DMS53 (cell line): ENCODE data around the gene TMEM240.
"Not testable (repeated sequence)": the region's sequence is repeated elsewhere in the genome, so short reads cannot be mapped to it uniquely, and the experiment has no call there.

Source experiments
- DNase-seq: peaks from one replicate; lab custom pipeline; 2025; lab: John Stamatoyannopoulos, UW

Gene TMEM240

GRCh38 chr1:1557688-1558087, 17.3 kb upstream of the TMEM240 start:
- not testable (repeated sequence) for DNase-seq

GRCh38 chr1:1556961-1557360, 16.5 kb upstream of the TMEM240 start:
- DNase-seq, result not testable (repeated sequence)

GRCh38 chr1:1556505-1556904, 16.1 kb upstream of the TMEM240 start:
- DNase-seq, result no peak

- DNase-seq, result peak; percentile 39
These were observed 14.8 kb upstream of the TMEM240 start for GRCh38 chr1:1554926-1555915.

GRCh38 chr1:1554550-1554925, 14.1 kb upstream of the TMEM240 start:
- DNase-seq, result no peak

GRCh38 chr1:1553821-1554494, 13.5 kb upstream of the TMEM240 start:
- DNase-seq, result no peak

- DNase-seq, result no peak
These were observed 11.8 kb upstream of the TMEM240 start for GRCh38 chr1:1552263-1552639.

GRCh38 chr1:1551524-1552262, 11.3 kb upstream of the TMEM240 start:
- DNase-seq, result no peak

- peak; percentile 36 for DNase-seq
These were observed 10.4 kb upstream of the TMEM240 start for GRCh38 chr1:1550591-1551432.

- DNase-seq, result no peak
These were observed 9.7 kb upstream of the TMEM240 start for GRCh38 chr1:1550087-1550486.

GRCh38 chr1:1548591-1548990, 8.2 kb upstream of the TMEM240 start:
- DNase-seq, result no peak

GRCh38 chr1:1547476-1547875, 7.1 kb upstream of the TMEM240 start:
- DNase-seq, result no peak

- DNase-seq, result no peak
These were observed 6.6 kb upstream of the TMEM240 start for GRCh38 chr1:1547011-1547410.

- no peak for DNase-seq
These were observed 5.7 kb upstream of the TMEM240 start for GRCh38 chr1:1545946-1546737.

GRCh38 chr1:1544544-1544943, 4.1 kb upstream of the TMEM240 start:
- DNase-seq, result no peak

- no peak for DNase-seq
These were observed 3.3 kb upstream of the TMEM240 start for GRCh38 chr1:1543706-1544099.

- no peak for DNase-seq
These were observed 2.6 kb upstream of the TMEM240 start for GRCh38 chr1:1542766-1543705.

- no peak for DNase-seq
These were observed 1.7 kb upstream of the TMEM240 start for GRCh38 chr1:1541956-1542765.
